ENCODE results near the gene CLDN14.

- TF ChIP-seq CTCF (IDR thresholded peaks at IDR 0.05) (no peak), POLR2A (IDR thresholded peaks at IDR 0.05) (no peak)
Observed at GRCh38 chr21:36524477-36524876, 44.6 kb upstream of the CLDN14 start.

All from thyroid gland (tissue), 4 donors.